Activated gamma-delta T cell treated with anti-CD3 and anti-CD28 coated beads, Interleukin-2, amount 50 U/mL, for 16 hours (primary cell): ENCODE results near the gene GRB2.
"Not testable (repeated sequence)": the region's sequence is repeated elsewhere in the genome, so short reads cannot be mapped to it uniquely, and the experiment has no call there.

ENCODE experiments used
- DNase-seq: peaks from one replicate; pipeline ENCODE4 v3.0.0-alpha.2; 2020; ENCODE audit warnings: low read depth

GRB2 gene

GRCh38 chr17:75405365-75406221 lies at the start of gene GRB2:
Gene GRB2, minus strand, starts transcription at chr17:75405678. Its CDS starts 12,050 bp downstream, at chr17:75393628.
- peak; percentile 100 for DNase-seq

- not testable (repeated sequence) for DNase-seq
Observed at GRCh38 chr17:75454672-75455071, 49.2 kb upstream of the GRB2 start.

GRCh38 chr17:75454193-75454592 lies 48.7 kb upstream of the GRB2 start:
- DNase-seq = no peak

- no peak for DNase-seq
Observed at GRCh38 chr17:75450270-75450669, 44.8 kb upstream of the GRB2 start.

- DNase-seq = no peak
Observed at GRCh38 chr17:75447951-75448856, 42.7 kb upstream of the GRB2 start.

- DNase-seq = not testable (repeated sequence)
Observed at GRCh38 chr17:75445896-75446295, 40.4 kb upstream of the GRB2 start.

- DNase-seq = no peak
Observed at GRCh38 chr17:75445296-75445695, 39.8 kb upstream of the GRB2 start.

- DNase-seq = no peak
Observed at GRCh38 chr17:75442168-75443103, 37.0 kb upstream of the GRB2 start.

- no peak for DNase-seq
Observed at GRCh38 chr17:75440738-75441448, 35.4 kb upstream of the GRB2 start.

GRCh38 chr17:75439287-75439686 lies 33.8 kb upstream of the GRB2 start:
- no peak for DNase-seq

GRCh38 chr17:75437404-75437803 lies 31.9 kb upstream of the GRB2 start:
- DNase-seq = not testable (repeated sequence)

GRCh38 chr17:75434433-75434832 lies 29.0 kb upstream of the GRB2 start:
- DNase-seq = not testable (repeated sequence)

GRCh38 chr17:75433218-75433783 lies 27.8 kb upstream of the GRB2 start:
- no peak for DNase-seq

GRCh38 chr17:75430159-75430974 lies 24.9 kb upstream of the GRB2 start:
- no peak for DNase-seq

GRCh38 chr17:75428543-75429469 lies 23.3 kb upstream of the GRB2 start:
- DNase-seq = no peak

GRCh38 chr17:75418531-75418930 lies 13.1 kb upstream of the GRB2 start:
- DNase-seq = no peak

- DNase-seq = no peak
Observed at GRCh38 chr17:75417054-75417580, 11.6 kb upstream of the GRB2 start.

- no peak for DNase-seq
Observed at GRCh38 chr17:75416006-75416405, 10.5 kb upstream of the GRB2 start.
